ENCODE measurements around the gene KATNAL2. TPM values are rescaled to one million over a fixed set of nuclear protein-coding genes. Genes with fewer than 3 reads are reported as not detected.

KATNAL2 gene
- total and polyA plus RNA-seq, 2 experiments from 2014 or later, result 4.3 to 4.4 TPM

- 90% methylated on average over 2 of the region's 2 CpGs for WGBS (ENCODE audit: low lambda C conversion rate, missing lambda C conversion rate)
- Histone ChIP-seq H3K36me3 (replicated peaks; ENCODE audit: insufficient read depth, low read depth) (no peaks in the 10 kb centered on the region), H3K4me3 (no peak overlapping the region), H3K4me2 (no peak overlapping the region), H4K20me1 (ENCODE audit: insufficient read depth, poor library complexity, severe bottlenecking) (no peaks in the 10 kb centered on the region), H3K79me2 (no peaks in the 10 kb centered on the region), H3K27ac (no peak overlapping the region), H3K9me2 (replicated peaks; ENCODE audit: insufficient read depth) (peaks cover 3% of the 10 kb centered on the region), H3K9me3 (ENCODE audit: low read depth) (no peaks in the 10 kb centered on the region), H3K4me1 (ENCODE audit: insufficient read depth) (no peaks in the 10 kb centered on the region), H2AFZ (no peak overlapping the region), H3K27me3 (no peaks in the 10 kb centered on the region)
- no peak for DNase-seq (ENCODE audit: low spot score)
- TF ChIP-seq EZH2 (IDR thresholded peaks at IDR 0.05; ENCODE audit: borderline replicate concordance), result no peak
- no peak for TF ChIP-seq EZH2phosphoT487 (IDR thresholded peaks at IDR 0.05; ENCODE audit: low read depth, severe bottlenecking, unreplicated experiment)
- TF ChIP-seq CTCF (IDR thresholded peaks at IDR 0.05; ENCODE audit: poor library complexity), result no peak
Measured at GRCh38 chr18:47081578-47081977, 164.2 kb downstream of the KATNAL2 start.

- no peak overlapping the region for H3K4me2 ChIP-seq
- 92% methylated on average over 5 of the region's 5 CpGs for WGBS (ENCODE audit: low lambda C conversion rate, missing lambda C conversion rate)
Measured at GRCh38 chr18:47087676-47088075, 170.3 kb downstream of the KATNAL2 start.

GRCh38 chr18:47095810-47096209 lies 178.4 kb downstream of the KATNAL2 start:
- H3K9me2 ChIP-seq (replicated peaks; ENCODE audit: insufficient read depth), result no peaks in the 10 kb centered on the region

More at GRCh38 chr18:47087676-47088075, 170.3 kb downstream of the KATNAL2 start:
- no peak for DNase-seq (ENCODE audit: low spot score)
- TF ChIP-seq EZH2 (IDR thresholded peaks at IDR 0.05; ENCODE audit: borderline replicate concordance), result no peak
- no peak for TF ChIP-seq CTCF (IDR thresholded peaks at IDR 0.05; ENCODE audit: poor library complexity)
- no peak for TF ChIP-seq EZH2phosphoT487 (IDR thresholded peaks at IDR 0.05; ENCODE audit: low read depth, severe bottlenecking, unreplicated experiment)
- H3K9me2 ChIP-seq (replicated peaks; ENCODE audit: insufficient read depth), result no peaks in the 10 kb centered on the region
- no peak overlapping the region for H3K4me3 ChIP-seq
- no peaks in the 10 kb centered on the region for H3K36me3 ChIP-seq (replicated peaks; ENCODE audit: insufficient read depth, low read depth)
- no peak overlapping the region for H2AFZ ChIP-seq
- H4K20me1 ChIP-seq (ENCODE audit: insufficient read depth, poor library complexity, severe bottlenecking), result no peaks in the 10 kb centered on the region
- H3K4me1 ChIP-seq (ENCODE audit: insufficient read depth), result no peaks in the 10 kb centered on the region
- no peaks in the 10 kb centered on the region for H3K9me3 ChIP-seq (ENCODE audit: low read depth)
- H3K27me3 ChIP-seq, result no peaks in the 10 kb centered on the region
- no peak overlapping the region for H3K27ac ChIP-seq
- no peaks in the 10 kb centered on the region for H3K79me2 ChIP-seq

More at GRCh38 chr18:47095810-47096209, 178.4 kb downstream of the KATNAL2 start:
- H3K4me2 ChIP-seq, result no peak overlapping the region
- H3K9me3 ChIP-seq (ENCODE audit: low read depth), result no peaks in the 10 kb centered on the region
- no peak for DNase-seq (ENCODE audit: low spot score)
- H3K27me3 ChIP-seq, result no peaks in the 10 kb centered on the region
- no peak overlapping the region for H2AFZ ChIP-seq
- no peak overlapping the region for H3K27ac ChIP-seq
- H3K36me3 ChIP-seq (replicated peaks; ENCODE audit: insufficient read depth, low read depth), result no peaks in the 10 kb centered on the region
- no peaks in the 10 kb centered on the region for H4K20me1 ChIP-seq (ENCODE audit: insufficient read depth, poor library complexity, severe bottlenecking)
- no peak for TF ChIP-seq EZH2 (IDR thresholded peaks at IDR 0.05; ENCODE audit: borderline replicate concordance)
- no peak for TF ChIP-seq EZH2phosphoT487 (IDR thresholded peaks at IDR 0.05; ENCODE audit: low read depth, severe bottlenecking, unreplicated experiment)
- no peak for TF ChIP-seq CTCF (IDR thresholded peaks at IDR 0.05; ENCODE audit: poor library complexity)
- no peak overlapping the region for H3K4me3 ChIP-seq
- H3K79me2 ChIP-seq, result no peaks in the 10 kb centered on the region
- 49% methylated on average over 3 of the region's 3 CpGs for WGBS (ENCODE audit: low lambda C conversion rate, missing lambda C conversion rate)
- no peaks in the 10 kb centered on the region for H3K4me1 ChIP-seq (ENCODE audit: insufficient read depth)
